ENCODE measurements around the gene CPA1. TPM values are rescaled to one million over a fixed set of nuclear protein-coding genes. Genes with fewer than 3 reads are reported as not detected.
A peak's percentile ranks its signal among the peaks of the same experiment; 100 is the strongest.

The CPA1 gene
- total and polyA plus RNA-seq, 2 of the 4 experiments (the other 2 are of a cell fraction), result not detected

GRCh38 chr7:130379532-130379920 is 768 bp upstream of the CPA1 start:
- Histone ChIP-seq H3K27me3 (ENCODE audit: control insufficient read depth, insufficient read depth, low read length) (no peaks in the 10 kb centered on the region), H3K18ac (ENCODE audit: low read depth, low read length) (peak overlapping the region; percentile 67; the same call in 1 of the 2 replicates), H3K79me1 (ENCODE audit: low read depth in 1 of 2, low read length in 2 of 2) (peaks cover 0 to 6% of the 10 kb centered on the region in 2 experiments; a peak in 1 of 4 replicates), H3K9me1 (ENCODE audit: insufficient read depth, low read length) (peaks cover 10% of the 10 kb centered on the region; the same call in 1 of the 2 replicates), H3K23ac (ENCODE audit: low read depth, low read length) (no peak overlapping the region), H3K9ac (ENCODE audit: low read depth, low read length) (no peak overlapping the region), H4K8ac (ENCODE audit: low read depth in 2 of 2, low read length in 2 of 2) (no peak overlapping the region), H3K4me1 (ENCODE audit: control insufficient read depth, insufficient read depth, low read length) (peaks cover 12% of the 10 kb centered on the region), H3K4ac (ENCODE audit: low read depth, low read length) (peak overlapping the region; percentile 86; the same call in 1 of the 2 replicates), H3K4me3 (ENCODE audit: insufficient read depth, low read depth, low read length) (no peak overlapping the region), H3K56ac (ENCODE audit: extremely low read depth, insufficient read depth, low read length) (no peak overlapping the region), H3K9me3 (ENCODE audit: control insufficient read depth, insufficient read depth, low read length) (peaks cover 4% of the 10 kb centered on the region; the same call in 1 of the 2 replicates), H4K20me1 (ENCODE audit: insufficient read depth, low read length) (no peaks in the 10 kb centered on the region), H4K91ac (ENCODE audit: insufficient read depth, low read depth, low read length) (peak overlapping the region; percentile 68), H3K27ac (ENCODE audit: insufficient read depth, low read length) (no peak overlapping the region), H2AK5ac (ENCODE audit: low read depth, low read length) (no peak overlapping the region), H2AK9ac (replicated peaks; ENCODE audit: low read depth, low read length, poor library complexity) (no peak overlapping the region), H2BK15ac (ENCODE audit: low read depth, low read length) (no peak overlapping the region), H2AFZ (replicated peaks; ENCODE audit: low read length, poor library complexity) (peak overlapping the region; percentile 74), H4K5ac (ENCODE audit: low read depth, low read length) (no peak overlapping the region; the same call in 1 of the 2 replicates), H3K4me2 (ENCODE audit: low read depth, low read length) (no peak overlapping the region), H2BK120ac (ENCODE audit: low read depth, low read length) (no peak overlapping the region; the same call in 1 of the 2 replicates), H3K14ac (replicated peaks; ENCODE audit: low read depth, low read length) (no peak overlapping the region; the same call in 1 of the 2 replicates), H2BK20ac (ENCODE audit: low read depth, low read length) (peak overlapping the region; percentile 75), H3K36me3 (ENCODE audit: control insufficient read depth, insufficient read depth, low read length) (no peaks in the 10 kb centered on the region), H2BK5ac (ENCODE audit: low read depth, low read length, poor library complexity, severe bottlenecking) (no peak overlapping the region)
- POLR2A ChIA-PET (ENCODE audit: unreplicated experiment), result no interaction called here
- CTCF ChIA-PET, result interaction anchor here (0.7 kb wide), 1 partner anchor 105 kb away, joined by 3 read pairs; no protein-coding TSS in a partner anchor
- dilution Hi-C loops (cut with HindIII; ENCODE audit: low sequenced_read_pairs, unreplicated experiment) (no loop called here), intact Hi-C loops (cut with micrococcal nuclease) (no loop called here), in situ Hi-C loops (cut with MboI; ENCODE audit: low sequenced_read_pairs) (no loop called here)
- no TSS peak for BruUV-seq (replicated peaks)
- no peak; the same call in 1 of the 2 replicates for ATAC-seq (ENCODE audit: low read depth)
- 50% methylated on average over 2 of the region's 10 CpGs; no CpG with 5 or more reads in 1 of the 2 experiments for WGBS, 2 experiments (ENCODE audit: extremely low coverage in 2 of 2, insufficient read length in 1 of 2)
- TF ChIP-seq USF2 (IDR thresholded peaks at IDR 0.05; ENCODE audit: low read depth, low read length) (no peak), CHD1 (IDR thresholded peaks at IDR 0.05; ENCODE audit: low read depth, low read length) (no peak), NFE2L2 (IDR thresholded peaks at IDR 0.05; ENCODE audit: low read depth, low read length) (no peak)
- DNase-seq, result no peak

Measured in IMR-90 (cell line).